ENCODE measurements around the gene TEX101.

Gene TEX101

DNA sequence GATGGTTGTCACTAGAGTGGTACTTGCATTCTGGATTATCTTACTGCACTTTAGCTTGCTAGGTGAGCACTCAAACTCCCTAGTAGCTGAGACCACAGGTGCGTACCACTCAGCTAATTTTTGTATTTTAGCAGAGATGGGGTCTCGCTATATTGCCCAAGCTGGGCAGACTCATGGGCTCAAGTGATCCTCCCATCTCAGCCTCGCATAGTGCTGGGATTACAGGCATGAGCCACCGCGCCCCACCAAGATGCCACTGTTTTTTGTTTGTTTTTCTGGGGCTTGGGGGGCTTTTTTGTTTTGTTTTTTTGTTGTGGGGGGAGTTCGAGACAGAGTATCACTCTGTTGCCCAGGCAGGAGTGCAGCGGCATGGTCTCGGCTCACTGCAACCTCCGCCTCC, 33.0 kb downstream of the TEX101 start:
- Histone ChIP-seq H3K27me3 (no peaks in the 10 kb centered on the region), H3K4me1 (no peaks in the 10 kb centered on the region), H3K9me3 (no peaks in the 10 kb centered on the region), H3K36me3 (no peaks in the 10 kb centered on the region), H3K4me3 (no peak overlapping the region), H3K27ac (no peak overlapping the region)
- intact Hi-C loops (cut with DNase I; ENCODE audit: low total_unique reads): loop anchor here (2.0 kb wide), 1 partner anchor 71 kb away; no protein-coding TSS in a partner anchor
- TF ChIP-seq, protein P1, sequence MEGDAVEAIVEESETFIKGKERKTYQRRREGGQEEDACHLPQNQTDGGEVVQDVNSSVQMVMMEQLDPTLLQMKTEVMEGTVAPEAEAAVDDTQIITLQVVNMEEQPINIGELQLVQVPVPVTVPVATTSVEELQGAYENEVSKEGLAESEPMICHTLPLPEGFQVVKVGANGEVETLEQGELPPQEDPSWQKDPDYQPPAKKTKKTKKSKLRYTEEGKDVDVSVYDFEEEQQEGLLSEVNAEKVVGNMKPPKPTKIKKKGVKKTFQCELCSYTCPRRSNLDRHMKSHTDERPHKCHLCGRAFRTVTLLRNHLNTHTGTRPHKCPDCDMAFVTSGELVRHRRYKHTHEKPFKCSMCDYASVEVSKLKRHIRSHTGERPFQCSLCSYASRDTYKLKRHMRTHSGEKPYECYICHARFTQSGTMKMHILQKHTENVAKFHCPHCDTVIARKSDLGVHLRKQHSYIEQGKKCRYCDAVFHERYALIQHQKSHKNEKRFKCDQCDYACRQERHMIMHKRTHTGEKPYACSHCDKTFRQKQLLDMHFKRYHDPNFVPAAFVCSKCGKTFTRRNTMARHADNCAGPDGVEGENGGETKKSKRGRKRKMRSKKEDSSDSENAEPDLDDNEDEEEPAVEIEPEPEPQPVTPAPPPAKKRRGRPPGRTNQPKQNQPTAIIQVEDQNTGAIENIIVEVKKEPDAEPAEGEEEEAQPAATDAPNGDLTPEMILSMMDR (IDR thresholded peaks at IDR 0.05): no peak
- no peak for DNase-seq

DNA sequence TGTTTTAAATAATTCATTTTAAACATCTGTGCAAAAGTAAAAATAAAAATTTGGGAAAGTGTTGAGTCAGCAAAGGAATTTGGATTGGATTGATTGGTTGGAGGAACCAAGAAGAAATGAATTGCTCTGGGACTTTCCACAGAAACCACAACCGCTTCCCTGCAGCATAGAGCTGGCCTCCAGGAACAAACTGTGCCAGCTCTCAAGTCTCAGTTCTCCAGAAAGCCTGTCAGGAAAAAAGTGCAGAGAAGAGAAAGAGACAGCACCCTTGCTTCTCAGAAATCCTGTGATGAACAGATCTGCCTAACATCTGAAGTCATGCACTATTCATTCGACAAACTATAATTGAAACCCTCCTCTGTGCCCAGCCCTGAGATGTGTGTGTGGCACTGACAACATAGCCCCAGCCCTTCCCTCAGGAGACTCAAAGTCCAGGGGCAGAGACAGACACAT, 35.9 kb downstream of the TEX101 start:
- Histone ChIP-seq H3K27ac (no peak overlapping the region), H3K9me3 (no peaks in the 10 kb centered on the region), H3K4me3 (no peak overlapping the region), H3K4me1 (no peaks in the 10 kb centered on the region), H3K27me3 (no peaks in the 10 kb centered on the region), H3K36me3 (no peaks in the 10 kb centered on the region)
- no peak for DNase-seq
- intact Hi-C loops (cut with DNase I; ENCODE audit: low total_unique reads): no loop called here
- TF ChIP-seq, protein P1 (IDR thresholded peaks at IDR 0.05): no peak

DNA sequence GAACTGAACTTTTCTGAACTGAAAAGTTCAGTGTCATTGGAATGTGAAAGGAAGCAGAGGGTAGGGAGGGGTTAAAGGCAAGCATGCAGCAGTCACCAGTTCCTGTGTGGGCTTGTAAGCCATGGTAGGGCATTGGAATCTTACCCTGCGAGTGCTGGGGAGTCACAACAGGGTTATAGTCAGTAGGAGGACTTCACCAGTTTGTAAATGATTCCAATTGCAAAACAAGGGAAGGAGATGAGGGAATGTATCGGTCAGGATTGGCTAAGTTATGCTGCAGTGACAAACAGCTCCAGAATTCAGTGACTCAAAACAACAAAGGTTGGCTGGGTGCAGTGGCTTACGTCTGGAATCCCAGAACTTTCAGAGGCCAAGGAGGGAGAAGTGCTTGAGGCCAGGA, 37.9 kb downstream of the TEX101 start:
- intact Hi-C loops (cut with DNase I; ENCODE audit: low total_unique reads): no loop called here
- TF ChIP-seq, protein P1 (IDR thresholded peaks at IDR 0.05): no peak

DNA sequence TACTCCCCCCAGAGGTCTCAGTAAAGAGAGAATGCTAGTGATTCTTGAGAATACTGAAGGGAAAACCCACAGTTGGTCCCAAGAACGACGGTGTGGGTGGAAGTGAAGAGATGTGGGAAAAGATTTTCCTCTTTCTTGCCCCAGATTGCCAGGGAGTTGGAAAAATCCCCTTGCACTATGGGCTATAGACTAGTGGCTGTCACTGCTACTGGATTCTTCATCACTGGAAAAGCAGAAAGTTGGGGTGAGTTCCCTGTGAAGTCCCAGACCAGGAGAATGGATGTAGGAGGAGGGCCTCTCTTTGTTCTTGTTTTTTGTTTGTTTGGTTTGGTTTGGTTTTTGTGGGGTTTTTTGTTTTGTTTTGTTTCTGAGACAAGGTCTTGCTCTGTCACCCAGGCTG, 39.3 kb downstream of the TEX101 start:
- intact Hi-C loops (cut with DNase I; ENCODE audit: low total_unique reads): no loop called here
- no peaks in the 10 kb centered on the region for H3K36me3 ChIP-seq
- no peak for DNase-seq
- H3K27me3 ChIP-seq: no peaks in the 10 kb centered on the region
- TF ChIP-seq, protein P1 (IDR thresholded peaks at IDR 0.05): no peak
- no peak overlapping the region for H3K4me3 ChIP-seq
- no peaks in the 10 kb centered on the region for H3K4me1 ChIP-seq
- H3K9me3 ChIP-seq: no peaks in the 10 kb centered on the region
- H3K27ac ChIP-seq: no peak overlapping the region

More for the DNA sequence above, 37.9 kb downstream of the TEX101 start:
- Histone ChIP-seq H3K27ac (no peak overlapping the region), H3K4me1 (no peaks in the 10 kb centered on the region), H3K9me3 (no peaks in the 10 kb centered on the region), H3K36me3 (no peaks in the 10 kb centered on the region), H3K4me3 (no peak overlapping the region), H3K27me3 (no peaks in the 10 kb centered on the region)
- no peak for DNase-seq

DNA sequence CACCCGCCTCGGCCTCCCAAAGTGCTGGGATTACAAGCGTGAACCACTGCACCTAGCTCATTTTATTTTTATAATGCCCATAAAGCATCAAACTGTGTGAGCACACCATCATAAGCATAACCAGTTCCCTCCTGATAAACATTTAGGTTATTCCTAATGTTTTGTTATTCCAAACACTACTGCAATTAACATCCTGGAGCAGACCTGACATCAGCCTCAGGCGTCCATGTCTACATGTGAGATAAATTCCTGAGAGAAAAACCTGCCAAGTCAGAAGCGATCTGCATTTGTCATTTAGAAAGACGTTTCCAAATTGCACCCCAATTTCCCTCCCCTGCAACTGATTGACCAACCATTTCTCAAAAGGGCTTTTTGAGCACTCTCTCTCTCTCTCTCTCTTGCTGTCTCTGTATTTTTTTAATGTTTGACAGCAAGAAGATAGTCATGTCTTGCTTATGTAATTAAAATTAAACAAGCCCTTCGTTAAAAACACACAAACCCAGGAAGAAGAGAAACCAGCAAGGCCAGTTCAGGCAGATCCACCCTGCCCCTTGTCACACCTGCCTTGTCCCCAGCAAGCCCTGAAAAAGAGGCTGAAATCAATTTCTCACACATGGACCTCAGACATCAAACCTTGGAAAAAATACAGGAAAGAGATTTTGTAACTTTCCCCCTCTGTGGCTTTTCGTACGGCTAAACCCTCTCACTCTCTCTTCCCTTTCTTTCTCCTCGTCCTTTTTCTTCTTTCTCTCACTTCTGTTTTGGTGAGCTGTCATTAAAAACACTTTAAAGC, 40.8 kb downstream of the TEX101 start:
- Histone ChIP-seq H3K27ac (no peak overlapping the region), H3K36me3 (no peaks in the 10 kb centered on the region), H3K27me3 (no peaks in the 10 kb centered on the region), H3K4me3 (no peak overlapping the region), H3K9me3 (no peaks in the 10 kb centered on the region), H3K4me1 (no peaks in the 10 kb centered on the region)
- TF ChIP-seq, protein P1 (IDR thresholded peaks at IDR 0.05): no peak
- intact Hi-C loops (cut with DNase I; ENCODE audit: low total_unique reads): no loop called here
- no peak for DNase-seq
